ENCODE measurements around the gene DHRS13.

DNA sequence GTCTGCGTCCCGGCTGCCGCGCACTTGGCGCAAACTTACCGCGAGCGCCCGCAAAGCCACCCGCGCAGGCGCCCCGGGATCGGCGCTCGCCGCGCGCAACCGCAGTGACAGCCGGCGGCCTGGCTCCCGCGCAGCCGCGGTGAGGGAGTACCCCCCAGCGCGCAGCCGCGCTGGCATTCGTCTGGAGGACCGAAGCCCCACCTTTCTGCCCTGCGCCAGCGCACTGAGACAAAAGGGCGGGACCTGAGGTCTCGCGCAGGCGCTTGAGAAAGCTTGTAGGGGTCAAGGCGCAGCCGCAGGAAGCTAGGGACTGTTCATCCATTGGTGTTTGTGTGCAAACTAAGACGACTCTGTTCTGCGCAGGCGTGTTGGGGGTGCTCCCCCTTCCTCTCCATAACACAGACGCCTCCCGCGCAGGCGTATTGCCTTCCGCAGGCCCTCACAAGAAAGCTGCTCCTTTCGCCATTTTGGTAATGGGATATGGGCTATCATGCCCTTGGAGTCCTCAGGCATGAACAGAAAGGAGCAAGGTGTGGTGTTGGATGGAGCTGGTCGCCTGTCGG is 48.6 kb upstream of the DHRS13 start, which contains the start of gene PHF12:
- TF ChIP-seq, protein P1, sequence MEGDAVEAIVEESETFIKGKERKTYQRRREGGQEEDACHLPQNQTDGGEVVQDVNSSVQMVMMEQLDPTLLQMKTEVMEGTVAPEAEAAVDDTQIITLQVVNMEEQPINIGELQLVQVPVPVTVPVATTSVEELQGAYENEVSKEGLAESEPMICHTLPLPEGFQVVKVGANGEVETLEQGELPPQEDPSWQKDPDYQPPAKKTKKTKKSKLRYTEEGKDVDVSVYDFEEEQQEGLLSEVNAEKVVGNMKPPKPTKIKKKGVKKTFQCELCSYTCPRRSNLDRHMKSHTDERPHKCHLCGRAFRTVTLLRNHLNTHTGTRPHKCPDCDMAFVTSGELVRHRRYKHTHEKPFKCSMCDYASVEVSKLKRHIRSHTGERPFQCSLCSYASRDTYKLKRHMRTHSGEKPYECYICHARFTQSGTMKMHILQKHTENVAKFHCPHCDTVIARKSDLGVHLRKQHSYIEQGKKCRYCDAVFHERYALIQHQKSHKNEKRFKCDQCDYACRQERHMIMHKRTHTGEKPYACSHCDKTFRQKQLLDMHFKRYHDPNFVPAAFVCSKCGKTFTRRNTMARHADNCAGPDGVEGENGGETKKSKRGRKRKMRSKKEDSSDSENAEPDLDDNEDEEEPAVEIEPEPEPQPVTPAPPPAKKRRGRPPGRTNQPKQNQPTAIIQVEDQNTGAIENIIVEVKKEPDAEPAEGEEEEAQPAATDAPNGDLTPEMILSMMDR (IDR thresholded peaks at IDR 0.05): no peak
- TF ChIP-seq ZFX (IDR thresholded peaks at IDR 0.05; ENCODE audit: borderline replicate concordance): no peak

Measured in 22Rv1 (cell line).